HEK293 (cell line): Measurements from ENCODE around the gene TUT1.

Experiments used
- KLF9 ChIP-seq: fragments of 450-650 bp; formaldehyde crosslinking; IDR thresholded peaks from 2 replicates; pipeline ENCODE4 v1.5.1; 2016; ENCODE audit warnings: missing biosample characterization, missing genetic modification characterization, low read depth
- SP2 ChIP-seq: fragments of 450-650 bp; formaldehyde crosslinking; IDR thresholded peaks from 2 replicates; pipeline ENCODE4 v1.5.1; 2016; ENCODE audit warnings: missing biosample characterization, missing genetic modification characterization
- SP3 ChIP-seq: fragments of 450-650 bp; formaldehyde crosslinking; IDR thresholded peaks from 2 replicates; pipeline ENCODE4 v1.5.1; 2016; ENCODE audit warnings: missing biosample characterization, missing genetic modification characterization
- ZBTB1 ChIP-seq: fragments of 450-650 bp; formaldehyde crosslinking; IDR thresholded peaks from 2 replicates; pipeline ENCODE4 v1.5.1; 2016; ENCODE audit warnings: missing biosample characterization, missing genetic modification characterization
- ZBTB48 ChIP-seq: fragments of 450-650 bp; formaldehyde crosslinking; IDR thresholded peaks from 2 replicates; pipeline ENCODE4 v1.5.1; 2016; ENCODE audit warnings: missing biosample characterization, missing genetic modification characterization
- ZBTB7A ChIP-seq: fragments of 450-650 bp; formaldehyde crosslinking; IDR thresholded peaks from 2 replicates; pipeline ENCODE4 v1.5.1; 2016; ENCODE audit warnings: low read depth, missing biosample characterization, missing genetic modification characterization
- ZFHX2 ChIP-seq: fragments of 450-650 bp; formaldehyde crosslinking; conservative IDR thresholded peaks from 2 replicates; pipeline ENCODE4 v1.5.1; 2016; ENCODE audit warnings: missing biosample characterization, missing genetic modification characterization
- ZFP3 ChIP-seq: fragments of 450-650 bp; formaldehyde crosslinking; IDR thresholded peaks from 2 replicates; pipeline ENCODE4 v1.5.1; 2016; ENCODE audit warnings: low read depth, missing biosample characterization, missing genetic modification characterization
- ZNF211 ChIP-seq: fragments of 450-650 bp; formaldehyde crosslinking; IDR thresholded peaks from 2 replicates; pipeline ENCODE4 v1.5.1; 2016; ENCODE audit warnings: low read depth, missing biosample characterization, missing genetic modification characterization
- ZNF302 ChIP-seq: fragments of 450-650 bp; formaldehyde crosslinking; IDR thresholded peaks from 2 replicates; pipeline ENCODE4 v1.5.1; 2016; ENCODE audit warnings: missing biosample characterization, missing genetic modification characterization, low read depth
- ZNF354C ChIP-seq: fragments of 450-650 bp; formaldehyde crosslinking; IDR thresholded peaks from 2 replicates; pipeline ENCODE4 v1.5.1; 2016; ENCODE audit warnings: missing biosample characterization, missing genetic modification characterization, low read depth, borderline replicate concordance
- ZNF555 ChIP-seq: fragments of 450-650 bp; formaldehyde crosslinking; conservative IDR thresholded peaks from 2 replicates; pipeline ENCODE4 v1.5.1; 2017; ENCODE audit warnings: missing biosample characterization, mild to moderate bottlenecking, missing genetic modification characterization, inconsistent platforms
- ZNF610 ChIP-seq: fragments of 450-650 bp; formaldehyde crosslinking; IDR thresholded peaks from 2 replicates; pipeline ENCODE4 v1.5.1; 2016; ENCODE audit warnings: missing biosample characterization, missing genetic modification characterization, borderline replicate concordance
- ZNF626 ChIP-seq: fragments of 450-650 bp; sonication (Bioruptor Pico); formaldehyde crosslinking; IDR thresholded peaks from 2 replicates; pipeline ENCODE4 v1.5.1; 2018; ENCODE audit warnings: missing biosample characterization, missing genetic modification characterization, inconsistent platforms
- ZNF660 ChIP-seq: fragments of 450-650 bp; IDR thresholded peaks from 2 replicates; pipeline ENCODE4 v1.5.1; 2018; ENCODE audit warnings: missing biosample characterization, mild to moderate bottlenecking, missing genetic modification characterization
- ZNF768 ChIP-seq: fragments of 450-650 bp; formaldehyde crosslinking; IDR thresholded peaks from 2 replicates; pipeline ENCODE4 v1.5.1; 2018; ENCODE audit warnings: missing biosample characterization, mild to moderate bottlenecking, missing genetic modification characterization
- ZNF791 ChIP-seq: fragments of 450-650 bp; formaldehyde crosslinking; IDR thresholded peaks from 2 replicates; pipeline ENCODE4 v1.5.1; 2016; ENCODE audit warnings: missing biosample characterization, missing genetic modification characterization
- ZNF830 ChIP-seq: fragments of 450-650 bp; IDR thresholded peaks from 2 replicates; pipeline ENCODE4 v1.5.0; 2018; ENCODE audit warnings: missing biosample characterization, missing genetic modification characterization, low read depth, mild to moderate bottlenecking, moderate library complexity
- ZNF837 ChIP-seq: fragments of 450-650 bp; formaldehyde crosslinking; IDR thresholded peaks from 2 replicates; pipeline ENCODE4 v1.5.1; 2016; ENCODE audit warnings: missing biosample characterization, missing genetic modification characterization
- ZSCAN16 ChIP-seq: fragments of 450-650 bp; formaldehyde crosslinking; IDR thresholded peaks from 2 replicates; pipeline ENCODE4 v1.5.1; 2016; ENCODE audit warnings: missing biosample characterization, missing genetic modification characterization
- TF ChIP-seq, protein P1 (sequence below): IDR thresholded peaks from 2 replicates; pipeline ENCODE4 v1.6.1; 2011; ENCODE audit warnings: mild to moderate bottlenecking, low read depth, low read length, borderline replicate concordance
- TF ChIP-seq, protein P2 (sequence below): fragments of 450-650 bp; formaldehyde crosslinking; IDR thresholded peaks from 2 replicates; pipeline ENCODE4 v1.5.1; 2017; ENCODE audit warnings: missing biosample characterization, missing genetic modification characterization
- TF ChIP-seq, protein P3 (sequence below): fragments of 450-650 bp; formaldehyde crosslinking; conservative IDR thresholded peaks from 2 replicates; pipeline ENCODE4 v1.5.1; 2016; ENCODE audit warnings: low read depth, missing biosample characterization, missing genetic modification characterization
- TF ChIP-seq, protein P4 (sequence below): fragments of 450-650 bp; formaldehyde crosslinking; IDR thresholded peaks from 2 replicates; pipeline ENCODE4 v1.5.1; 2016; ENCODE audit warnings: missing biosample characterization, missing genetic modification characterization, borderline replicate concordance
- TF ChIP-seq, protein P5 (sequence below): fragments of 450-650 bp; formaldehyde crosslinking; IDR thresholded peaks from 2 replicates; pipeline ENCODE4 v1.5.1; 2016; ENCODE audit warnings: missing biosample characterization, missing genetic modification characterization
- TF ChIP-seq, protein P6 (sequence below): fragments of 450-650 bp; formaldehyde crosslinking; IDR thresholded peaks from 2 replicates; pipeline ENCODE4 v1.5.1; 2016; ENCODE audit warnings: missing biosample characterization, missing genetic modification characterization

TUT1 gene

DNA sequence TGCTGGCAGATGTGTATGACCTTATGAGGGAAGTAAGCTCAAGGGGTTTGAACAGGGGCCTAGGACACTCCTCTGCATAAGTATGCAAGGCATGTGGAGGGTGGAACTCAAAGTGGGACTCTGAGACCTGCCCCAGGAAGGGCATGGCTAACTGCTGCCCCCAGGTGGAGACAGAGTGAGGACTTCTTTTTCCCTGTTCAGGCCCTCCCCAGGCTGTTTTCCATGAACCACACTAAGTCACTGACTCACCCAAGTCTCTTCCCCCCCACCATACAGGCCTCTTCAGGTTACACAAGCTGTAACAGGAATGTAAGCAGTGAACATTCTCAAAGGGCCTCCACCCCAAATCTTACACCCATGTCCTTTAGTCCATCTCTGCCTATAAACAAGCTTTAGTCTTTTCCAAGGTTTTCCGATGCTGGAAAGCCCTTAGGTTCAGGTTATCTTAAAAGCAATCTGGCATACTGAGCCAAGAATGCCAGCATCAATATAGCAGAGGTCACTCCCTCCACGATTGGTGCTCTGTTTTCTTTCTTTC, 30.7 kb downstream of the TUT1 start (continued):
- TF ChIP-seq, protein P1, sequence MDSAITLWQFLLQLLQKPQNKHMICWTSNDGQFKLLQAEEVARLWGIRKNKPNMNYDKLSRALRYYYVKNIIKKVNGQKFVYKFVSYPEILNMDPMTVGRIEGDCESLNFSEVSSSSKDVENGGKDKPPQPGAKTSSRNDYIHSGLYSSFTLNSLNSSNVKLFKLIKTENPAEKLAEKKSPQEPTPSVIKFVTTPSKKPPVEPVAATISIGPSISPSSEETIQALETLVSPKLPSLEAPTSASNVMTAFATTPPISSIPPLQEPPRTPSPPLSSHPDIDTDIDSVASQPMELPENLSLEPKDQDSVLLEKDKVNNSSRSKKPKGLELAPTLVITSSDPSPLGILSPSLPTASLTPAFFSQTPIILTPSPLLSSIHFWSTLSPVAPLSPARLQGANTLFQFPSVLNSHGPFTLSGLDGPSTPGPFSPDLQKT, result no peak
- no peak for TF ChIP-seq ZNF211 (tag by site-specific recombination)
- no peak for TF ChIP-seq ZBTB7A
- TF ChIP-seq, protein P2, sequence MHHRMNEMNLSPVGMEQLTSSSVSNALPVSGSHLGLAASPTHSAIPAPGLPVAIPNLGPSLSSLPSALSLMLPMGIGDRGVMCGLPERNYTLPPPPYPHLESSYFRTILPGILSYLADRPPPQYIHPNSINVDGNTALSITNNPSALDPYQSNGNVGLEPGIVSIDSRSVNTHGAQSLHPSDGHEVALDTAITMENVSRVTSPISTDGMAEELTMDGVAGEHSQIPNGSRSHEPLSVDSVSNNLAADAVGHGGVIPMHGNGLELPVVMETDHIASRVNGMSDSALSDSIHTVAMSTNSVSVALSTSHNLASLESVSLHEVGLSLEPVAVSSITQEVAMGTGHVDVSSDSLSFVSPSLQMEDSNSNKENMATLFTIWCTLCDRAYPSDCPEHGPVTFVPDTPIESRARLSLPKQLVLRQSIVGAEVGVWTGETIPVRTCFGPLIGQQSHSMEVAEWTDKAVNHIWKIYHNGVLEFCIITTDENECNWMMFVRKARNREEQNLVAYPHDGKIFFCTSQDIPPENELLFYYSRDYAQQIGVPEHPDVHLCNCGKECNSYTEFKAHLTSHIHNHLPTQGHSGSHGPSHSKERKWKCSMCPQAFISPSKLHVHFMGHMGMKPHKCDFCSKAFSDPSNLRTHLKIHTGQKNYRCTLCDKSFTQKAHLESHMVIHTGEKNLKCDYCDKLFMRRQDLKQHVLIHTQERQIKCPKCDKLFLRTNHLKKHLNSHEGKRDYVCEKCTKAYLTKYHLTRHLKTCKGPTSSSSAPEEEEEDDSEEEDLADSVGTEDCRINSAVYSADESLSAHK (tag by site-specific recombination), result no peak
- no peak for TF ChIP-seq SP3 (tag by site-specific recombination)
- TF ChIP-seq ZFP3 (tag by site-specific recombination), result no peak
- TF ChIP-seq ZNF610, result no peak
- no peak for TF ChIP-seq ZNF768 (tag by site-specific recombination)
- TF ChIP-seq ZNF660, result peak; percentile 86
- peak; percentile 53 for TF ChIP-seq SP2
- no peak for TF ChIP-seq ZNF555 (tag by site-specific recombination)
- TF ChIP-seq ZBTB1 (tag by site-specific recombination), result no peak
- TF ChIP-seq ZNF837 (tag by site-specific recombination), result 0 out of 2 replicates have a peak, but pooled peaks have one; percentile 34
- no peak for TF ChIP-seq ZSCAN16 (tag by site-specific recombination)
- TF ChIP-seq ZFHX2 (tag by site-specific recombination), result no peak
- TF ChIP-seq ZNF830, result no peak
- TF ChIP-seq, protein P3, sequence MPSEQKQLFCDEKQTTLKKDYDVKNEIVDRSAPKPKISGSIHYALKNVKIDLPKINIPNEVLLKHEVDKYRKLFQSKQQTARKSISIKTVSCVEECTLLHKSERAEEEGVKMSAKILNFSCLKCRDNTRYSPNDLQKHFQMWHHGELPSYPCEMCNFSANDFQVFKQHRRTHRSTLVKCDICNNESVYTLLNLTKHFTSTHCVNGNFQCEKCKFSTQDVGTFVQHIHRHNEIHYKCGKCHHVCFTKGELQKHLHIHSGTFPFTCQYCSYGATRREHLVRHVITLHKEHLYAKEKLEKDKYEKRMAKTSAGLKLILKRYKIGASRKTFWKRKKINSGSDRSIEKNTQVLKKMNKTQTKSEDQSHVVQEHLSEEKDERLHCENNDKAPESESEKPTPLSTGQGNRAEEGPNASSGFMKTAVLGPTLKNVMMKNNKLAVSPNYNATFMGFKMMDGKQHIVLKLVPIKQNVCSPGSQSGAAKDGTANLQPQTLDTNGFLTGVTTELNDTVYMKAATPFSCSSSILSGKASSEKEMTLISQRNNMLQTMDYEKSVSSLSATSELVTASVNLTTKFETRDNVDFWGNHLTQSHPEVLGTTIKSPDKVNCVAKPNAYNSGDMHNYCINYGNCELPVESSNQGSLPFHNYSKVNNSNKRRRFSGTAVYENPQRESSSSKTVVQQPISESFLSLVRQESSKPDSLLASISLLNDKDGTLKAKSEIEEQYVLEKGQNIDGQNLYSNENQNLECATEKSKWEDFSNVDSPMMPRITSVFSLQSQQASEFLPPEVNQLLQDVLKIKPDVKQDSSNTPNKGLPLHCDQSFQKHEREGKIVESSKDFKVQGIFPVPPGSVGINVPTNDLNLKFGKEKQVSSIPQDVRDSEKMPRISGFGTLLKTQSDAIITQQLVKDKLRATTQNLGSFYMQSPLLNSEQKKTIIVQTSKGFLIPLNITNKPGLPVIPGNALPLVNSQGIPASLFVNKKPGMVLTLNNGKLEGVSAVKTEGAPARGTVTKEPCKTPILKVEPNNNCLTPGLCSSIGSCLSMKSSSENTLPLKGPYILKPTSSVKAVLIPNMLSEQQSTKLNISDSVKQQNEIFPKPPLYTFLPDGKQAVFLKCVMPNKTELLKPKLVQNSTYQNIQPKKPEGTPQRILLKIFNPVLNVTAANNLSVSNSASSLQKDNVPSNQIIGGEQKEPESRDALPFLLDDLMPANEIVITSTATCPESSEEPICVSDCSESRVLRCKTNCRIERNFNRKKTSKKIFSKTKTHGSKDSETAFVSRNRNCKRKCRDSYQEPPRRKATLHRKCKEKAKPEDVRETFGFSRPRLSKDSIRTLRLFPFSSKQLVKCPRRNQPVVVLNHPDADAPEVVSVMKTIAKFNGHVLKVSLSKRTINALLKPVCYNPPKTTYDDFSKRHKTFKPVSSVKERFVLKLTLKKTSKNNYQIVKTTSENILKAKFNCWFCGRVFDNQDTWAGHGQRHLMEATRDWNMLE (tag by site-specific recombination), result no peak
- no peak for TF ChIP-seq ZNF302 (tag by site-specific recombination)
- no peak for TF ChIP-seq ZNF354C
- TF ChIP-seq ZNF791 (tag by site-specific recombination), result no peak
- TF ChIP-seq ZBTB48 (tag by site-specific recombination), result no peak
- TF ChIP-seq, protein P4, sequence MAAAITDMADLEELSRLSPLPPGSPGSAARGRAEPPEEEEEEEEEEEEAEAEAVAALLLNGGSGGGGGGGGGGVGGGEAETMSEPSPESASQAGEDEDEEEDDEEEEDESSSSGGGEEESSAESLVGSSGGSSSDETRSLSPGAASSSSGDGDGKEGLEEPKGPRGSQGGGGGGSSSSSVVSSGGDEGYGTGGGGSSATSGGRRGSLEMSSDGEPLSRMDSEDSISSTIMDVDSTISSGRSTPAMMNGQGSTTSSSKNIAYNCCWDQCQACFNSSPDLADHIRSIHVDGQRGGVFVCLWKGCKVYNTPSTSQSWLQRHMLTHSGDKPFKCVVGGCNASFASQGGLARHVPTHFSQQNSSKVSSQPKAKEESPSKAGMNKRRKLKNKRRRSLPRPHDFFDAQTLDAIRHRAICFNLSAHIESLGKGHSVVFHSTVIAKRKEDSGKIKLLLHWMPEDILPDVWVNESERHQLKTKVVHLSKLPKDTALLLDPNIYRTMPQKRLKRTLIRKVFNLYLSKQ (tag by site-specific recombination), result no peak
- TF ChIP-seq, protein P5, sequence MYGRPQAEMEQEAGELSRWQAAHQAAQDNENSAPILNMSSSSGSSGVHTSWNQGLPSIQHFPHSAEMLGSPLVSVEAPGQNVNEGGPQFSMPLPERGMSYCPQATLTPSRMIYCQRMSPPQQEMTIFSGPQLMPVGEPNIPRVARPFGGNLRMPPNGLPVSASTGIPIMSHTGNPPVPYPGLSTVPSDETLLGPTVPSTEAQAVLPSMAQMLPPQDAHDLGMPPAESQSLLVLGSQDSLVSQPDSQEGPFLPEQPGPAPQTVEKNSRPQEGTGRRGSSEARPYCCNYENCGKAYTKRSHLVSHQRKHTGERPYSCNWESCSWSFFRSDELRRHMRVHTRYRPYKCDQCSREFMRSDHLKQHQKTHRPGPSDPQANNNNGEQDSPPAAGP, result peak; percentile 44; the same call in 1 of the 2 replicates
- TF ChIP-seq ZNF626, result no peak
- TF ChIP-seq, protein P6, sequence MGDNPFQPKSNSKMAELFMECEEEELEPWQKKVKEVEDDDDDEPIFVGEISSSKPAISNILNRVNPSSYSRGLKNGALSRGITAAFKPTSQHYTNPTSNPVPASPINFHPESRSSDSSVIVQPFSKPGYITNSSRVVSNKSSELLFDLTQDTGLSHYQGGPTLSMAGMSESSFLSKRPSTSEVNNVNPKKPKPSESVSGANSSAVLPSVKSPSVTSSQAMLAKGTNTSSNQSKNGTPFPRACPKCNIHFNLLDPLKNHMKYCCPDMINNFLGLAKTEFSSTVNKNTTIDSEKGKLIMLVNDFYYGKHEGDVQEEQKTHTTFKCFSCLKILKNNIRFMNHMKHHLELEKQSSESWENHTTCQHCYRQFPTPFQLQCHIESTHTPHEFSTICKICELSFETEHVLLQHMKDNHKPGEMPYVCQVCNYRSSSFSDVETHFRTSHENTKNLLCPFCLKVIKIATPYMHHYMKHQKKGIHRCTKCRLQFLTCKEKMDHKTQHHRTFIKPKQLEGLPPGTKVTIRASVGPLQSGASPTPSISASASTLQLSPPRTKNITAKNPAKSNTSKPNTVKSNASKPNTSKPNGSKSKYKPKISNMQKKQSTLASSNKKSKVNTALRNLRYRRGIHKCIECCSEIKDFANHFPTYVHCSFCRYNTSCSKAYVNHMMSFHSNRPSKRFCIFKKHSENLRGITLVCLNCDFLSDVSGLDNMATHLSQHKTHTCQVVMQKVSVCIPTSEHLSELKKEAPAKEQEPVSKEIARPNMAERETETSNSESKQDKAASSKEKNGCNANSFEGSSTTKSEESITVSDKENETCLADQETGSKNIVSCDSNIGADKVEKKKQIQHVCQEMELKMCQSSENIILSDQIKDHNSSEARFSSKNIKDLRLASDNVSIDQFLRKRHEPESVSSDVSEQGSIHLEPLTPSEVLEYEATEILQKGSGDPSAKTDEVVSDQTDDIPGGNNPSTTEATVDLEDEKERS, result no peak
- TF ChIP-seq KLF9, result no peak
